Measurements from ENCODE around the gene RHOA. TPM values are rescaled to one million over a fixed set of nuclear protein-coding genes. Genes with fewer than 3 reads are reported as not detected.
A peak's percentile ranks its signal among the peaks of the same experiment; 100 is the strongest.

RHOA gene
- total and polyA plus RNA-seq, 2 of the 13 experiments (the other 11 are each of a cell fraction or from before 2014, with no cell fraction given): 131 to 177 TPM

- TF ChIP-seq ZNF550 (CRISPR knock-in tag; IDR thresholded peaks at IDR 0.05; ENCODE audit: borderline replicate concordance): 0 out of 2 replicates have a peak, but pooled peaks have one; percentile 11
- 0 out of 2 replicates have a peak, but pooled peaks have one; percentile 51 for TF ChIP-seq ZNF790 (CRISPR knock-in tag; IDR thresholded peaks at IDR 0.05; ENCODE audit: borderline replicate concordance)
- peak; percentile 4; the same call in 1 of the 2 replicates for TF ChIP-seq ZNF224 (CRISPR knock-in tag; IDR thresholded peaks at IDR 0.05)
- TF ChIP-seq, protein P1, sequence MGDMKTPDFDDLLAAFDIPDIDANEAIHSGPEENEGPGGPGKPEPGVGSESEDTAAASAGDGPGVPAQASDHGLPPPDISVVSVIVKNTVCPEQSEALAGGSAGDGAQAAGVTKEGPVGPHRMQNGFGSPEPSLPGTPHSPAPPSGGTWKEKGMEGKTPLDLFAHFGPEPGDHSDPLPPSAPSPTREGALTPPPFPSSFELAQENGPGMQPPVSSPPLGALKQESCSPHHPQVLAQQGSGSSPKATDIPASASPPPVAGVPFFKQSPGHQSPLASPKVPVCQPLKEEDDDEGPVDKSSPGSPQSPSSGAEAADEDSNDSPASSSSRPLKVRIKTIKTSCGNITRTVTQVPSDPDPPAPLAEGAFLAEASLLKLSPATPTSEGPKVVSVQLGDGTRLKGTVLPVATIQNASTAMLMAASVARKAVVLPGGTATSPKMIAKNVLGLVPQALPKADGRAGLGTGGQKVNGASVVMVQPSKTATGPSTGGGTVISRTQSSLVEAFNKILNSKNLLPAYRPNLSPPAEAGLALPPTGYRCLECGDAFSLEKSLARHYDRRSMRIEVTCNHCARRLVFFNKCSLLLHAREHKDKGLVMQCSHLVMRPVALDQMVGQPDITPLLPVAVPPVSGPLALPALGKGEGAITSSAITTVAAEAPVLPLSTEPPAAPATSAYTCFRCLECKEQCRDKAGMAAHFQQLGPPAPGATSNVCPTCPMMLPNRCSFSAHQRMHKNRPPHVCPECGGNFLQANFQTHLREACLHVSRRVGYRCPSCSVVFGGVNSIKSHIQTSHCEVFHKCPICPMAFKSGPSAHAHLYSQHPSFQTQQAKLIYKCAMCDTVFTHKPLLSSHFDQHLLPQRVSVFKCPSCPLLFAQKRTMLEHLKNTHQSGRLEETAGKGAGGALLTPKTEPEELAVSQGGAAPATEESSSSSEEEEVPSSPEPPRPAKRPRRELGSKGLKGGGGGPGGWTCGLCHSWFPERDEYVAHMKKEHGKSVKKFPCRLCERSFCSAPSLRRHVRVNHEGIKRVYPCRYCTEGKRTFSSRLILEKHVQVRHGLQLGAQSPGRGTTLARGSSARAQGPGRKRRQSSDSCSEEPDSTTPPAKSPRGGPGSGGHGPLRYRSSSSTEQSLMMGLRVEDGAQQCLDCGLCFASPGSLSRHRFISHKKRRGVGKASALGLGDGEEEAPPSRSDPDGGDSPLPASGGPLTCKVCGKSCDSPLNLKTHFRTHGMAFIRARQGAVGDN (CRISPR knock-in tag; IDR thresholded peaks at IDR 0.05): peak; percentile 65
- TF ChIP-seq, protein P2, sequence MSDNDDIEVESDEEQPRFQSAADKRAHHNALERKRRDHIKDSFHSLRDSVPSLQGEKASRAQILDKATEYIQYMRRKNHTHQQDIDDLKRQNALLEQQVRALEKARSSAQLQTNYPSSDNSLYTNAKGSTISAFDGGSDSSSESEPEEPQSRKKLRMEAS (IDR thresholded peaks at IDR 0.05): peak; percentile 21; the same call in 1 of the 2 replicates
- 0 out of 2 replicates have a peak, but pooled peaks have one; percentile 56 for TF ChIP-seq ZNF737 (CRISPR knock-in tag; IDR thresholded peaks at IDR 0.05; ENCODE audit: borderline replicate concordance)
- TF ChIP-seq SALL1 (CRISPR knock-in tag; IDR thresholded peaks at IDR 0.05): peak; percentile 14; the same call in 1 of the 2 replicates
- peak; percentile 25; the same call in 1 of the 2 replicates for TF ChIP-seq GATAD2A (CRISPR knock-in tag; IDR thresholded peaks at IDR 0.05)
- TF ChIP-seq ASH2L (IDR thresholded peaks at IDR 0.05; ENCODE audit: insufficient read length, low read depth, low read length): peak; percentile 15
- TF ChIP-seq ZBTB7B (CRISPR knock-in tag; IDR thresholded peaks at IDR 0.05): peak; percentile 60
- 0 out of 2 replicates have a peak, but pooled peaks have one; percentile 5 for TF ChIP-seq ESRRA (CRISPR knock-in tag; IDR thresholded peaks at IDR 0.05; ENCODE audit: low read depth)
- TF ChIP-seq ZNF879 (CRISPR knock-in tag; IDR thresholded peaks at IDR 0.05): 0 out of 2 replicates have a peak, but pooled peaks have one; percentile 10
- TF ChIP-seq FOSL1 (CRISPR knock-in tag; IDR thresholded peaks at IDR 0.05; ENCODE audit: borderline replicate concordance): peak; percentile 44; the same call in 1 of the 2 replicates
- peak; percentile 38; the same call in 1 of the 2 replicates for TF ChIP-seq HOXA3 (CRISPR knock-in tag; IDR thresholded peaks at IDR 0.05)
- TF ChIP-seq, protein P3, sequence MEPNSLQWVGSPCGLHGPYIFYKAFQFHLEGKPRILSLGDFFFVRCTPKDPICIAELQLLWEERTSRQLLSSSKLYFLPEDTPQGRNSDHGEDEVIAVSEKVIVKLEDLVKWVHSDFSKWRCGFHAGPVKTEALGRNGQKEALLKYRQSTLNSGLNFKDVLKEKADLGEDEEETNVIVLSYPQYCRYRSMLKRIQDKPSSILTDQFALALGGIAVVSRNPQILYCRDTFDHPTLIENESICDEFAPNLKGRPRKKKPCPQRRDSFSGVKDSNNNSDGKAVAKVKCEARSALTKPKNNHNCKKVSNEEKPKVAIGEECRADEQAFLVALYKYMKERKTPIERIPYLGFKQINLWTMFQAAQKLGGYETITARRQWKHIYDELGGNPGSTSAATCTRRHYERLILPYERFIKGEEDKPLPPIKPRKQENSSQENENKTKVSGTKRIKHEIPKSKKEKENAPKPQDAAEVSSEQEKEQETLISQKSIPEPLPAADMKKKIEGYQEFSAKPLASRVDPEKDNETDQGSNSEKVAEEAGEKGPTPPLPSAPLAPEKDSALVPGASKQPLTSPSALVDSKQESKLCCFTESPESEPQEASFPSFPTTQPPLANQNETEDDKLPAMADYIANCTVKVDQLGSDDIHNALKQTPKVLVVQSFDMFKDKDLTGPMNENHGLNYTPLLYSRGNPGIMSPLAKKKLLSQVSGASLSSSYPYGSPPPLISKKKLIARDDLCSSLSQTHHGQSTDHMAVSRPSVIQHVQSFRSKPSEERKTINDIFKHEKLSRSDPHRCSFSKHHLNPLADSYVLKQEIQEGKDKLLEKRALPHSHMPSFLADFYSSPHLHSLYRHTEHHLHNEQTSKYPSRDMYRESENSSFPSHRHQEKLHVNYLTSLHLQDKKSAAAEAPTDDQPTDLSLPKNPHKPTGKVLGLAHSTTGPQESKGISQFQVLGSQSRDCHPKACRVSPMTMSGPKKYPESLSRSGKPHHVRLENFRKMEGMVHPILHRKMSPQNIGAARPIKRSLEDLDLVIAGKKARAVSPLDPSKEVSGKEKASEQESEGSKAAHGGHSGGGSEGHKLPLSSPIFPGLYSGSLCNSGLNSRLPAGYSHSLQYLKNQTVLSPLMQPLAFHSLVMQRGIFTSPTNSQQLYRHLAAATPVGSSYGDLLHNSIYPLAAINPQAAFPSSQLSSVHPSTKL (CRISPR knock-in tag; IDR thresholded peaks at IDR 0.05): 0 out of 2 replicates have a peak, but pooled peaks have one; percentile 16
- TF ChIP-seq ZNF264 (CRISPR knock-in tag; IDR thresholded peaks at IDR 0.05): 0 out of 2 replicates have a peak, but pooled peaks have one; percentile 18
- TF ChIP-seq, protein P4, sequence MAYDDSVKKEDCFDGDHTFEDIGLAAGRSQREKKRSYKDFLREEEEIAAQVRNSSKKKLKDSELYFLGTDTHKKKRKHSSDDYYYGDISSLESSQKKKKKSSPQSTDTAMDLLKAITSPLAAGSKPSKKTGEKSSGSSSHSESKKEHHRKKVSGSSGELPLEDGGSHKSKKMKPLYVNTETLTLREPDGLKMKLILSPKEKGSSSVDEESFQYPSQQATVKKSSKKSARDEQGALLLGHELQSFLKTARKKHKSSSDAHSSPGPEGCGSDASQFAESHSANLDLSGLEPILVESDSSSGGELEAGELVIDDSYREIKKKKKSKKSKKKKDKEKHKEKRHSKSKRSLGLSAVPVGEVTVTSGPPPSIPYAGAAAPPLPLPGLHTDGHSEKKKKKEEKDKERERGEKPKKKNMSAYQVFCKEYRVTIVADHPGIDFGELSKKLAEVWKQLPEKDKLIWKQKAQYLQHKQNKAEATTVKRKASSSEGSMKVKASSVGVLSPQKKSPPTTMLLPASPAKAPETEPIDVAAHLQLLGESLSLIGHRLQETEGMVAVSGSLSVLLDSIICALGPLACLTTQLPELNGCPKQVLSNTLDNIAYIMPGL (CRISPR knock-in tag; IDR thresholded peaks at IDR 0.05; ENCODE audit: borderline replicate concordance in 1 of 2, low read depth in 1 of 2): 0 out of 4 replicates have a peak, but pooled peaks of 1 of the 2 experiments have one; percentile 9
- peak; percentile 69 for TF ChIP-seq PHF8 (CRISPR knock-in tag; IDR thresholded peaks at IDR 0.05)
Measured at GRCh38 chr3:49357443-49358216, 54.1 kb downstream of the RHOA start (continued).
